IMR-90 (cell line): ENCODE data around the gene F2RL1. TPM values are rescaled to one million over a fixed set of nuclear protein-coding genes. Genes with fewer than 3 reads are reported as not detected.

Experiments used
- ATAC-seq: fragments of 200-7000 bp; cut with Tn5 transposase; 2 replicates; pipeline ENCODE4 v1.9.1; 2020; ENCODE audit warnings: low read depth, mild to moderate bottlenecking, moderate library complexity
- BruUV-seq: library from RNA; stranded (reverse); fragments of 400-500 nt; replicated peaks from 2 replicates; lab custom pipeline; 2021; lab: Mats Ljungman, UMichigan
- CTCF ChIA-PET: fragments of 300-600 bp; formaldehyde crosslinking; extraction: SDS; loops from one replicate; lab custom pipeline; 2021; ENCODE audit warnings: antibody characterized with exemption; lab: Yijun Ruan, JAX
- POLR2A ChIA-PET: fragments of 300-600 bp; sonication (Branson Sonifier 250); formaldehyde crosslinking; loops from one replicate; lab custom pipeline; 2022; ENCODE audit warnings: antibody characterized with exemption; ENCODE audit not compliant: unreplicated experiment; lab: Charles Lee
- DNase-seq: peaks from one replicate; pipeline ENCODE4 v3.0.0; 2013
- H2AFZ ChIP-seq: replicated peaks from 2 replicates; pipeline ENCODE3; 2013; ENCODE audit warnings: low read length, mild to moderate bottlenecking; ENCODE audit not compliant: poor library complexity
- H2AK5ac ChIP-seq: 2 replicates; pipeline ENCODE4 v1.6.1; 2013; ENCODE audit warnings: low read depth, low read length, inconsistent platforms
- H2AK9ac ChIP-seq: replicated peaks from 2 replicates; pipeline ENCODE3; 2013; ENCODE audit warnings: mild to moderate bottlenecking, low read depth, low read length, moderate library complexity; ENCODE audit not compliant: poor library complexity
- H2BK120ac ChIP-seq: 2 replicates; pipeline ENCODE4 v1.6.1; 2013; ENCODE audit warnings: low read depth, low read length, inconsistent platforms
- H2BK15ac ChIP-seq: 3 replicates; pipeline ENCODE4 v1.6.1; 2013; ENCODE audit warnings: low read depth, low read length, inconsistent platforms
- H2BK20ac ChIP-seq: 2 replicates; pipeline ENCODE4 v1.6.1; 2013; ENCODE audit warnings: low read depth, mild to moderate bottlenecking, inconsistent platforms, low read length, moderate library complexity
- H2BK5ac ChIP-seq: 2 replicates; pipeline ENCODE4 v1.6.1; 2013; ENCODE audit warnings: mild to moderate bottlenecking, low read depth, low read length, inconsistent platforms; ENCODE audit not compliant: poor library complexity, severe bottlenecking
- H3K14ac ChIP-seq: replicated peaks from 2 replicates; pipeline ENCODE4 v1.6.1; 2013; ENCODE audit warnings: low read depth, low read length, inconsistent platforms
- H3K18ac ChIP-seq: 2 replicates; pipeline ENCODE4 v1.6.1; 2013; ENCODE audit warnings: low read depth, low read length, control low read depth
- H3K23ac ChIP-seq: 2 replicates; pipeline ENCODE4 v1.6.1; 2013; ENCODE audit warnings: low read depth, low read length, inconsistent platforms
- H3K27ac ChIP-seq: 2 replicates; pipeline ENCODE4 v1.5.1; 2013; ENCODE audit warnings: mild to moderate bottlenecking, control low read depth, low read length; ENCODE audit not compliant: insufficient read depth
- H3K27me3 ChIP-seq: 2 replicates; pipeline ENCODE4 v1.6.1; 2013; ENCODE audit warnings: low read length; ENCODE audit not compliant: control insufficient read depth, insufficient read depth
- H3K36me3 ChIP-seq: 2 replicates; pipeline ENCODE4 v1.6.1; 2013; ENCODE audit warnings: low read length, mixed read lengths; ENCODE audit not compliant: control insufficient read depth, insufficient read depth
- H3K4ac ChIP-seq: 2 replicates; pipeline ENCODE4 v1.6.1; 2013; ENCODE audit warnings: low read depth, low read length, inconsistent platforms
- H3K4me1 ChIP-seq: 2 replicates; pipeline ENCODE4 v1.6.1; 2013; ENCODE audit warnings: low read length, mixed read lengths; ENCODE audit not compliant: control insufficient read depth, insufficient read depth
- H3K4me2 ChIP-seq: 2 replicates; pipeline ENCODE4 v1.6.1; 2013; ENCODE audit warnings: low read depth, mild to moderate bottlenecking, control low read depth, low read length, moderate library complexity
- H3K4me3 ChIP-seq: 2 replicates; pipeline ENCODE4 v1.5.1; 2013; ENCODE audit warnings: low read depth, mild to moderate bottlenecking, control low read depth, low read length, moderate library complexity; ENCODE audit not compliant: insufficient read depth
- H3K56ac ChIP-seq: 2 replicates; pipeline ENCODE4 v1.6.1; 2013; ENCODE audit warnings: low read length, inconsistent platforms; ENCODE audit not compliant: insufficient read depth; ENCODE audit errors: extremely low read depth
- H3K79me1 ChIP-seq, 2 experiments: 2 replicates each; pipeline ENCODE4 v1.6.1; 2013; ENCODE audit warnings: low read length in 2 of 2, inconsistent platforms in 1 of 2, low read depth in 1 of 2
- H3K9ac ChIP-seq: 2 replicates; pipeline ENCODE4 v1.6.1; 2013; ENCODE audit warnings: low read depth, low read length, control low read depth
- H3K9me1 ChIP-seq: 2 replicates; pipeline ENCODE4 v1.6.1; 2013; ENCODE audit warnings: low read length, inconsistent platforms; ENCODE audit not compliant: insufficient read depth
- H3K9me3 ChIP-seq: 2 replicates; pipeline ENCODE4 v1.6.1; 2013; ENCODE audit warnings: low read length; ENCODE audit not compliant: control insufficient read depth, insufficient read depth
- H4K20me1 ChIP-seq: 2 replicates; pipeline ENCODE4 v1.6.1; 2013; ENCODE audit warnings: low read length, inconsistent platforms; ENCODE audit not compliant: insufficient read depth
- H4K5ac ChIP-seq: 2 replicates; pipeline ENCODE4 v1.6.1; 2013; ENCODE audit warnings: mild to moderate bottlenecking, low read depth, low read length, control low read depth
- H4K8ac ChIP-seq, 2 experiments: 2 replicates each; pipeline ENCODE4 v1.6.1; 2013; ENCODE audit warnings: low read depth in 2 of 2, low read length in 2 of 2, control low read depth in 1 of 2, inconsistent platforms in 1 of 2
- H4K91ac ChIP-seq: 2 replicates; pipeline ENCODE4 v1.6.1; 2013; ENCODE audit warnings: low read depth, low read length, inconsistent platforms; ENCODE audit not compliant: insufficient read depth
- BHLHE40 ChIP-seq: fragments of 150-350 bp; IDR thresholded peaks from 2 replicates; pipeline ENCODE4 v1.6.1; 2016; ENCODE audit warnings: mild to moderate bottlenecking, low read depth, low read length
- FOS ChIP-seq: fragments of 150-350 bp; IDR thresholded peaks from 2 replicates; pipeline ENCODE4 v1.6.1; 2016; ENCODE audit warnings: low read depth, low read length
- MAZ ChIP-seq: IDR thresholded peaks from 2 replicates; pipeline ENCODE4 v1.6.1; 2012; ENCODE audit warnings: low read depth, mild to moderate bottlenecking, low read length, improper control_type of control experiment, moderate library complexity, borderline replicate concordance
- MXI1 ChIP-seq: IDR thresholded peaks from 2 replicates; pipeline ENCODE4 v1.6.1; 2012; ENCODE audit warnings: low read depth, mild to moderate bottlenecking, low read length, moderate library complexity, borderline replicate concordance
- NFE2L2 ChIP-seq: fragments of 150-350 bp; IDR thresholded peaks from 2 replicates; pipeline ENCODE4 v1.6.1; 2016; ENCODE audit warnings: low read depth, mild to moderate bottlenecking, low read length
- RCOR1 ChIP-seq: IDR thresholded peaks from 2 replicates; pipeline ENCODE4 v1.6.1; 2012; ENCODE audit warnings: mild to moderate bottlenecking, low read length, improper control_type of control experiment; ENCODE audit not compliant: insufficient replicate concordance
- SMC3 ChIP-seq: fragments of 150-350 bp; IDR thresholded peaks from 2 replicates; pipeline ENCODE4 v1.6.1; 2016; ENCODE audit warnings: low read depth, mild to moderate bottlenecking, antibody characterized with exemption, low read length, moderate library complexity
- WGBS, 2 experiments: methylation state at CpG; one replicate each; pipeline versions ENCODE4 v1.1.5 to v1.1.7; 2013; ENCODE audit warnings: missing lambda C conversion rate in 2 of 2; ENCODE audit not compliant: insufficient read length in 1 of 2; ENCODE audit errors: extremely low coverage in 2 of 2; 5-methylcytosine and 5-hydroxymethylcytosine counted together
- dilution Hi-C: fragments of 300-500 bp; cut with HindIII; formaldehyde crosslinking; loops from one replicate; pipeline ENCODE4 v1.14.3; 2018; ENCODE audit warnings: low sequenced_read_pairs; ENCODE audit not compliant: unreplicated experiment
- in situ Hi-C: fragments of 300-500 bp; cut with MboI; formaldehyde crosslinking; loops from 3 replicates; pipeline ENCODE4 v1.14.3; 2019; ENCODE audit warnings: low sequenced_read_pairs, inconsistent platforms, mixed read lengths
- intact Hi-C: fragments of 100-400 bp; cut with micrococcal nuclease; formaldehyde crosslinking; loops from 2 replicates; pipeline ENCODE4 v1.10.0; 2022
- polyA plus RNA-seq, 3 experiments: library from polyadenylated mRNA; depleted of rRNA; stranded (reverse); fragments of >200 nt; gene quantifications; 2 replicates each; pipeline ENCODE4 v1.2.3, GENCODE V29; 2012; ENCODE audit warnings: low replicate concordance in 1 of 3
- total RNA-seq: library from RNA; depleted of rRNA; stranded (reverse); fragments of >200 nt; gene quantifications from 2 replicates; pipeline ENCODE4 v1.2.3, GENCODE V29; 2012
- TF ChIP-seq, protein P1 (sequence below): fragments of 150-350 bp; IDR thresholded peaks from 2 replicates; pipeline ENCODE4 v1.6.1; 2017; ENCODE audit warnings: mild to moderate bottlenecking, antibody characterized with exemption, low read length, low read depth

Gene F2RL1
- total and polyA plus RNA-seq, 2 of the 4 experiments (the other 2 are of a cell fraction), result 5.6 to 12.4 TPM

- Histone ChIP-seq H2BK120ac (peak overlapping the region; percentile 87), H2AK5ac (peak overlapping the region; percentile 76; the same call in 1 of the 2 replicates), H3K27me3 (no peaks in the 10 kb centered on the region), H2BK15ac (peak overlapping the region; percentile 85; the same call in 2 of the 3 replicates), H3K27ac (no peak overlapping the region), H2BK5ac (peak overlapping the region; percentile 30), H3K36me3 (peaks cover 9% of the 10 kb centered on the region), H3K4ac (peak overlapping the region; percentile 88), H2BK20ac (peak overlapping the region; percentile 90), H3K23ac (peak overlapping the region; percentile 50), H3K4me2 (no peak overlapping the region), H3K79me1 (peaks cover 0 to 4% of the 10 kb centered on the region in 2 experiments; a peak in 2 of 4 replicates), H3K9me3 (no peaks in the 10 kb centered on the region), H3K14ac (peak overlapping the region; percentile 70), H4K20me1 (no peaks in the 10 kb centered on the region), H4K8ac (peak overlapping the region; percentile 8 to 86; a peak in 3 of 4 replicates), H3K9me1 (peaks cover 10% of the 10 kb centered on the region), H2AFZ (peak overlapping the region; percentile 28), H2AK9ac (no peak overlapping the region), H3K56ac (no peak overlapping the region), H3K4me3 (no peak overlapping the region), H3K9ac (no peak overlapping the region), H3K4me1 (peaks cover 13% of the 10 kb centered on the region), H3K18ac (peak overlapping the region; percentile 21; the same call in 1 of the 2 replicates), H4K5ac (no peak overlapping the region; the same call in 1 of the 2 replicates), H4K91ac (peak overlapping the region; percentile 84)
- no peak for ATAC-seq
- POLR2A ChIA-PET, result no interaction called here
- in situ Hi-C loops (no loop called here), intact Hi-C loops (no loop called here), dilution Hi-C loops (no loop called here)
- 50% methylated on average over 3 of the region's 4 CpGs; no CpG with 5 or more reads in 1 of the 2 experiments for WGBS, 2 experiments
- CTCF ChIA-PET, result interaction anchor here (0.6 kb wide), 2 partner anchors 149 to 598 kb away, joined by 4 to 6 read pairs; no protein-coding TSS in a partner anchor
- BruUV-seq, result no TSS peak
- DNase-seq, result no peak
- TF ChIP-seq SMC3, result no peak
- TF ChIP-seq MAZ, result no peak
- TF ChIP-seq RCOR1, result no peak
- TF ChIP-seq, protein P1, sequence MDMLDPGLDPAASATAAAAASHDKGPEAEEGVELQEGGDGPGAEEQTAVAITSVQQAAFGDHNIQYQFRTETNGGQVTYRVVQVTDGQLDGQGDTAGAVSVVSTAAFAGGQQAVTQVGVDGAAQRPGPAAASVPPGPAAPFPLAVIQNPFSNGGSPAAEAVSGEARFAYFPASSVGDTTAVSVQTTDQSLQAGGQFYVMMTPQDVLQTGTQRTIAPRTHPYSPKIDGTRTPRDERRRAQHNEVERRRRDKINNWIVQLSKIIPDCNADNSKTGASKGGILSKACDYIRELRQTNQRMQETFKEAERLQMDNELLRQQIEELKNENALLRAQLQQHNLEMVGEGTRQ, result no peak
- no peak for TF ChIP-seq BHLHE40
- no peak for TF ChIP-seq FOS
- TF ChIP-seq NFE2L2, result no peak
- TF ChIP-seq MXI1, result no peak
Measured at GRCh38 chr5:76836585-76836984, 17.8 kb downstream of the F2RL1 start.
